Measurements from ENCODE around the gene PALLD.

PALLD gene

DNA sequence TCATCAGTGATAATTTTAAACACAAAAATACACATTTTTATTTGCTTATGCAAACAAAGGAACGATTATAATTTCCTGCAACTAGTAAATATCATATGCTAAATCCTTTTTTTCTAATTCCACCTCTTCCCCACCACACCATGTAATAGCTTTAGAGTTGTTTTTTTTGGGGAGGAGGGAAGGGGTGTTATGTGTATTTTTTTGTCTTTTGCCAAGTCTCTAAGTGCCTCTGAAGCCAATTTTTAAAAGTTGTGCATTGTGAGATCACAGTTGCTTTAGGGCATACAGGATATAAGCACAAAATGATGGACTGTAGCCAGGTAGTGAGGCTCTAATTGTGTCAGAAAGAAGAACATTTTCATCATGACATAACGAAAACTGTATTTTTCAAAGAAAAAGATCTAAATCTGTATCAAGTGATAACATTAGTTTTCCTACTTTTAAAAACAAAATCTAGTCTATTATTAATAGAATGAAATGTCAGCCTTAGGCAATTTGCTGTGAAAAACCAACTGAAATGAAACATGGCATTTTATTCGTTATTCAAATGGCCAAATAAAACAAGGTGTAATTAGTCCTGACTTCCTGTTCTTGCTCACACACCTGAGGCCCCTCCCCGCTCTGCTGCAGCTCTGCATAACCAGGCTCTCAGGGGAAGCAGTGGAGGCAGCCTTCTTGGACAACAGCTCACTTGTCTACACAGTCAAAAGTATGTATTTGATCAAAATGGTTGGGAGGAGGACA lies 157.4 kb downstream of the PALLD start:
- Histone ChIP-seq H3K27ac (ENCODE audit: low read depth, low read length, poor library complexity, severe bottlenecking) (no peak overlapping the region), H3K9me3 (ENCODE audit: low read length) (no peaks in the 10 kb centered on the region), H4K20me1 (ENCODE audit: insufficient read depth, low read length) (no peaks in the 10 kb centered on the region), H3K9me2 (ENCODE audit: low read depth, low read length) (no peaks in the 10 kb centered on the region), H3K36me3 (ENCODE audit: insufficient read depth, low read length) (no peaks in the 10 kb centered on the region), H3K27me3 (ENCODE audit: insufficient read depth, low read length) (no peaks in the 10 kb centered on the region), H3F3A (ENCODE audit: insufficient read depth, low read length) (no peaks in the 10 kb centered on the region), H2AFZ (ENCODE audit: low read length) (no peak overlapping the region), H3K4me3 (ENCODE audit: low read depth, low read length, poor library complexity, severe bottlenecking) (no peak overlapping the region), H3K4me1 (ENCODE audit: insufficient read depth, low read length, severe bottlenecking) (no peaks in the 10 kb centered on the region), H3K9ac (ENCODE audit: low read length) (no peak overlapping the region), H3K79me2 (ENCODE audit: insufficient read depth, low read length) (no peaks in the 10 kb centered on the region), H3K4me2 (ENCODE audit: low read length) (no peak overlapping the region)
- TF ChIP-seq, protein P1, sequence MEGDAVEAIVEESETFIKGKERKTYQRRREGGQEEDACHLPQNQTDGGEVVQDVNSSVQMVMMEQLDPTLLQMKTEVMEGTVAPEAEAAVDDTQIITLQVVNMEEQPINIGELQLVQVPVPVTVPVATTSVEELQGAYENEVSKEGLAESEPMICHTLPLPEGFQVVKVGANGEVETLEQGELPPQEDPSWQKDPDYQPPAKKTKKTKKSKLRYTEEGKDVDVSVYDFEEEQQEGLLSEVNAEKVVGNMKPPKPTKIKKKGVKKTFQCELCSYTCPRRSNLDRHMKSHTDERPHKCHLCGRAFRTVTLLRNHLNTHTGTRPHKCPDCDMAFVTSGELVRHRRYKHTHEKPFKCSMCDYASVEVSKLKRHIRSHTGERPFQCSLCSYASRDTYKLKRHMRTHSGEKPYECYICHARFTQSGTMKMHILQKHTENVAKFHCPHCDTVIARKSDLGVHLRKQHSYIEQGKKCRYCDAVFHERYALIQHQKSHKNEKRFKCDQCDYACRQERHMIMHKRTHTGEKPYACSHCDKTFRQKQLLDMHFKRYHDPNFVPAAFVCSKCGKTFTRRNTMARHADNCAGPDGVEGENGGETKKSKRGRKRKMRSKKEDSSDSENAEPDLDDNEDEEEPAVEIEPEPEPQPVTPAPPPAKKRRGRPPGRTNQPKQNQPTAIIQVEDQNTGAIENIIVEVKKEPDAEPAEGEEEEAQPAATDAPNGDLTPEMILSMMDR (IDR thresholded peaks at IDR 0.05; ENCODE audit: low read length) = no peak

DNA sequence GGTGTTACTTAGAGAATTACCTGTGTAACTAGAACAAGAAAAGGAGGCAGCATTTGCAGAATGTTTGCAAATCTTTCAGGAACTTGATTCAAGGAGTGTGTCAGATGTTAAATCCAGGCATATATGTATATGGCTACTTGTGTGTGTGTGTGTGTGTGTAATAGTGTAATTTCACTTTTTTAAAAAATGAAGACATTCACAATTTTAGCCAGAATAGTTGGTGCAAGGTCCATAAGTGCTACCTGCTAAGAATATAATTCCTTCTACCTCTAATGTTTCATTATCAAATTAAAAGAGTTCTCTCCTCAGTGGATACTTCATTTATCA lies 158.0 kb downstream of the PALLD start:
- no peaks in the 10 kb centered on the region for H3K27me3 ChIP-seq (ENCODE audit: insufficient read depth, low read length)
- H3K4me2 ChIP-seq (ENCODE audit: low read length) = no peak overlapping the region
- no peaks in the 10 kb centered on the region for H3K9me2 ChIP-seq (ENCODE audit: low read depth, low read length)
- H3K4me3 ChIP-seq (ENCODE audit: low read depth, low read length, poor library complexity, severe bottlenecking) = no peak overlapping the region
- H3K9ac ChIP-seq (ENCODE audit: low read length) = no peak overlapping the region
- H3F3A ChIP-seq (ENCODE audit: insufficient read depth, low read length) = no peaks in the 10 kb centered on the region
- no peaks in the 10 kb centered on the region for H3K79me2 ChIP-seq (ENCODE audit: insufficient read depth, low read length)
- no peaks in the 10 kb centered on the region for H3K36me3 ChIP-seq (ENCODE audit: insufficient read depth, low read length)
- no peak overlapping the region for H2AFZ ChIP-seq (ENCODE audit: low read length)
- H4K20me1 ChIP-seq (ENCODE audit: insufficient read depth, low read length) = no peaks in the 10 kb centered on the region
- H3K4me1 ChIP-seq (ENCODE audit: insufficient read depth, low read length, severe bottlenecking) = no peaks in the 10 kb centered on the region
- TF ChIP-seq EZH2 (IDR thresholded peaks at IDR 0.05; ENCODE audit: borderline replicate concordance, low read length) = no peak
- TF ChIP-seq, protein P1 (IDR thresholded peaks at IDR 0.05; ENCODE audit: low read length) = no peak
- no peak overlapping the region for H3K27ac ChIP-seq (ENCODE audit: low read depth, low read length, poor library complexity, severe bottlenecking)
- no peaks in the 10 kb centered on the region for H3K9me3 ChIP-seq (ENCODE audit: low read length)

DNA sequence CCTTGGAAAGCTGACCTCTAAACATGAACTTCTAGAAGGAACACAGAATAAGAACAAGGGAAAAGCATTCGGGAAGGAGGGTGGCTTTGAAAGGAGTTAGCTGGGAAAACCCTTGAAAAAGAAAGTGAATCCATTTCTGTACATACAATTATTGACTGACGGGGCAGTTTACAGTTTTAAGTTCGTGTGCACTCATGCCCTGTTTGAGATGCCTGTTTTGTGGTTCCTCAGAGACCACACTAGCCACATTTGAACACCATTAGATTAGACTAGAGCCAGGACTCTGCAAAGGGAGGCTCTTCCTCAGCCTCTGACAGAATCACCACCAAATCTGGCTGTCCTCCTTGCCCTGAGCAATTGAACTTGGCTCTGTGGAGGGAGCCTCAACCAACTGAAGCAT lies 158.3 kb downstream of the PALLD start:
- Histone ChIP-seq H3K9me2 (ENCODE audit: low read depth, low read length) (no peaks in the 10 kb centered on the region), H3K36me3 (ENCODE audit: insufficient read depth, low read length) (no peaks in the 10 kb centered on the region), H3K4me3 (ENCODE audit: low read depth, low read length, poor library complexity, severe bottlenecking) (no peak overlapping the region), H4K20me1 (ENCODE audit: insufficient read depth, low read length) (no peaks in the 10 kb centered on the region), H3K79me2 (ENCODE audit: insufficient read depth, low read length) (no peaks in the 10 kb centered on the region), H3K4me2 (ENCODE audit: low read length) (no peak overlapping the region), H3F3A (ENCODE audit: insufficient read depth, low read length) (no peaks in the 10 kb centered on the region), H3K27me3 (ENCODE audit: insufficient read depth, low read length) (no peaks in the 10 kb centered on the region), H2AFZ (ENCODE audit: low read length) (no peak overlapping the region), H3K27ac (ENCODE audit: low read depth, low read length, poor library complexity, severe bottlenecking) (no peak overlapping the region), H3K4me1 (ENCODE audit: insufficient read depth, low read length, severe bottlenecking) (no peaks in the 10 kb centered on the region), H3K9ac (ENCODE audit: low read length) (no peak overlapping the region), H3K9me3 (ENCODE audit: low read length) (no peaks in the 10 kb centered on the region)
- TF ChIP-seq EZH2 (IDR thresholded peaks at IDR 0.05; ENCODE audit: borderline replicate concordance, low read length) = no peak
- TF ChIP-seq, protein P1 (IDR thresholded peaks at IDR 0.05; ENCODE audit: low read length) = no peak
